ENCODE data around the gene CASP5. TPM values are rescaled to one million over a fixed set of nuclear protein-coding genes. Genes with fewer than 3 reads are reported as not detected.

The CASP5 gene
- total RNA-seq, 1 donor from 2014 or later = 0.52 TPM

Other genes starting within 250 kb of the CASP5 start
- gene CASP12, start 124.7 kb downstream of the CASP5 start, total RNA-seq = 0.52 TPM
- gene CASP4, start 54.6 kb downstream of the CASP5 start, total RNA-seq = 38.1 TPM
- gene CASP1, start 12.0 kb upstream of the CASP5 start, total RNA-seq = 11.5 TPM
- gene CARD16, start 22.2 kb upstream of the CASP5 start, total RNA-seq = 4.2 TPM
- gene CARD18, start 116.6 kb upstream of the CASP5 start, total RNA-seq = not detected

All from skeletal muscle tissue (tissue), 1 donor.